ENCODE results near the gene PROM2. TPM values are rescaled to one million over a fixed set of nuclear protein-coding genes. Genes with fewer than 3 reads are reported as not detected.
"Not testable (repeated sequence)": the region's sequence is repeated elsewhere in the genome, so short reads cannot be mapped to it uniquely, and the experiment has no call there.

PROM2 gene
- 0.35 TPM for total RNA-seq
- long read RNA-seq: 0 reads

- ATAC-seq (no peak), DNase-seq (no peak)
- intact Hi-C loops (cut with micrococcal nuclease): no loop called here
Observed at GRCh38 chr2:95274291-95275150, at the start of gene PROM2. Gene PROM2 (plus strand): TSS chr2:95274449. CDS start chr2:95274586, 137 bp downstream.

GRCh38 chr2:95225658-95226057, 48.6 kb upstream of the PROM2 start:
- intact Hi-C loops (cut with micrococcal nuclease): no loop called here
- DNase-seq (no peak), ATAC-seq (no peak)

GRCh38 chr2:95231723-95232122, 42.5 kb upstream of the PROM2 start:
- intact Hi-C loops (cut with micrococcal nuclease): no loop called here
- peak; percentile 32 for ATAC-seq

GRCh38 chr2:95232232-95232631, 42.0 kb upstream of the PROM2 start:
- ATAC-seq: no peak
- intact Hi-C loops (cut with micrococcal nuclease): no loop called here
- DNase-seq: no peak

More at GRCh38 chr2:95231723-95232122, 42.5 kb upstream of the PROM2 start:
- DNase-seq: peak; percentile 38

GRCh38 chr2:95234286-95234785, 39.9 kb upstream of the PROM2 start:
- no peak for DNase-seq
- ATAC-seq: no peak
- intact Hi-C loops (cut with micrococcal nuclease): no loop called here

GRCh38 chr2:95234816-95235215, 39.4 kb upstream of the PROM2 start:
- ATAC-seq: no peak
- intact Hi-C loops (cut with micrococcal nuclease): no loop called here

GRCh38 chr2:95238131-95238530, 36.1 kb upstream of the PROM2 start:
- peak; percentile 34 for ATAC-seq
- intact Hi-C loops (cut with micrococcal nuclease): no loop called here
- DNase-seq: no peak

More at GRCh38 chr2:95234816-95235215, 39.4 kb upstream of the PROM2 start:
- no peak for DNase-seq

- intact Hi-C loops (cut with micrococcal nuclease): no loop called here
- DNase-seq (no peak), ATAC-seq (no peak)
Observed at GRCh38 chr2:95240091-95240490, 34.2 kb upstream of the PROM2 start.

GRCh38 chr2:95240556-95240955, 33.7 kb upstream of the PROM2 start:
- ATAC-seq: no peak
- intact Hi-C loops (cut with micrococcal nuclease): no loop called here

GRCh38 chr2:95242084-95242483, 32.2 kb upstream of the PROM2 start:
- ATAC-seq; DNase-seq; intact Hi-C loops (cut with micrococcal nuclease): not testable (repeated sequence)

More at GRCh38 chr2:95240556-95240955, 33.7 kb upstream of the PROM2 start:
- DNase-seq: no peak

GRCh38 chr2:95258271-95258670, 16.0 kb upstream of the PROM2 start:
- ATAC-seq: no peak
- intact Hi-C loops (cut with micrococcal nuclease): no loop called here
- DNase-seq: no peak

GRCh38 chr2:95260028-95261023, 13.9 kb upstream of the PROM2 start:
- intact Hi-C loops (cut with micrococcal nuclease): no loop called here
- ATAC-seq (no peak), DNase-seq (no peak)

GRCh38 chr2:95261602-95262001, 12.6 kb upstream of the PROM2 start:
- ATAC-seq: no peak
- intact Hi-C loops (cut with micrococcal nuclease): no loop called here
- DNase-seq: no peak

GRCh38 chr2:95262896-95263542, 11.2 kb upstream of the PROM2 start:
- intact Hi-C loops (cut with micrococcal nuclease): no loop called here
- DNase-seq (no peak), ATAC-seq (no peak)

GRCh38 chr2:95264624-95265023, 9.6 kb upstream of the PROM2 start:
- intact Hi-C loops (cut with micrococcal nuclease): no loop called here
- DNase-seq: no peak
- ATAC-seq: no peak

- no peak for ATAC-seq
- intact Hi-C loops (cut with micrococcal nuclease): no loop called here
- no peak for DNase-seq
Observed at GRCh38 chr2:95265182-95265581, 9.1 kb upstream of the PROM2 start.

GRCh38 chr2:95266781-95267430, 7.3 kb upstream of the PROM2 start:
- intact Hi-C loops (cut with micrococcal nuclease): no loop called here
- DNase-seq: no peak
- ATAC-seq: no peak

GRCh38 chr2:95267458-95268210, 6.6 kb upstream of the PROM2 start:
- no peak for DNase-seq
- intact Hi-C loops (cut with micrococcal nuclease): no loop called here
- ATAC-seq: no peak
